Endothelial cell of umbilical vein (primary cell): ENCODE data around the gene ABCF2. TPM values are rescaled to one million over a fixed set of nuclear protein-coding genes. Genes with fewer than 3 reads are reported as not detected.

ENCODE experiments used
- BruUV-seq: library from RNA; stranded (reverse); fragments of 400-500 nt; replicated peaks from 2 replicates; lab custom pipeline; 2021; lab: Mats Ljungman, UMichigan
- CTCF ChIA-PET: fragments of 300-600, 350-600 bp; sonication (Branson Sonifier 250); formaldehyde crosslinking; loops from one replicate; lab custom pipeline; 2021; ENCODE audit warnings: antibody characterized with exemption, inconsistent platforms; lab: Charles Lee
- POLR2A ChIA-PET: fragments of 300-600, 350-600 bp; sonication (Branson Sonifier 250); formaldehyde crosslinking; loops from one replicate; lab custom pipeline; 2021; ENCODE audit warnings: antibody characterized with exemption, inconsistent platforms; lab: Charles Lee
- DNase-seq: peaks from one replicate; pipeline ENCODE4 v3.0.0-alpha.2; 2011; ENCODE audit warnings: low read depth, low spot score
- FAIRE-seq: peaks from 2 replicates; lab custom pipeline; 2011; peaks lifted over from hg19 to GRCh38; lab: Jason Lieb, UNC
- H2AFZ ChIP-seq: 2 replicates; pipeline ENCODE4 v1.6.0; 2012; ENCODE audit warnings: low read depth, low read length, control low read depth, inconsistent platforms
- H3K27ac ChIP-seq: 2 replicates; pipeline ENCODE4 v1.5.1; 2011; ENCODE audit warnings: low read depth, mild to moderate bottlenecking, control low read depth, low read length, moderate library complexity; ENCODE audit not compliant: insufficient read depth
- H3K27me3 ChIP-seq, 2 experiments: 2 replicates each; pipeline versions ENCODE4 v1.6.0 to v1.6.1; 2011; ENCODE audit warnings: low read length in 2 of 2, mixed read lengths in 1 of 2; ENCODE audit not compliant: control insufficient read depth in 2 of 2, insufficient read depth in 2 of 2
- H3K36me3 ChIP-seq, 2 experiments: 2 replicates in 1 of 2; 3 replicates in 1 of 2; pipeline ENCODE4 v1.5.1; 2011; ENCODE audit warnings: low read length in 2 of 2, mild to moderate bottlenecking in 1 of 2, moderate library complexity in 1 of 2; ENCODE audit not compliant: control insufficient read depth in 2 of 2, insufficient read depth in 2 of 2; ENCODE audit errors: extremely low read depth in 1 of 2
- H3K4me1 ChIP-seq: 3 replicates; pipeline ENCODE4 v1.5.1; 2011; ENCODE audit warnings: mild to moderate bottlenecking, low read length; ENCODE audit not compliant: control insufficient read depth, insufficient read depth; ENCODE audit errors: extremely low read depth
- H3K4me2 ChIP-seq: 2 replicates; pipeline ENCODE4 v1.6.1; 2011; ENCODE audit warnings: low read length, control low read depth, mixed read lengths; ENCODE audit not compliant: insufficient read depth
- H3K4me3 ChIP-seq, 3 experiments: fragments of 200-600 bp in 1 of 3; sonication (generic), shearing (Covaris generic) in 1 of 3; replicated peaks in 1 of 3; 2 replicates each; pipeline ENCODE4 v1.5.1; 2011 to 2016; ENCODE audit warnings: control low read depth in 3 of 3, low read length in 3 of 3, mild to moderate bottlenecking in 2 of 3, inconsistent platforms in 1 of 3, low read depth in 1 of 3, moderate library complexity in 1 of 3; ENCODE audit not compliant: insufficient read depth in 1 of 3
- H3K79me2 ChIP-seq: 2 replicates; pipeline ENCODE4 v1.6.0; 2012; ENCODE audit warnings: low read length, inconsistent platforms; ENCODE audit not compliant: control insufficient read depth, insufficient read depth
- H3K9ac ChIP-seq: replicated peaks from 2 replicates; pipeline ENCODE3; 2011; ENCODE audit warnings: low read length, control low read depth; ENCODE audit not compliant: insufficient read depth; ENCODE audit errors: extremely low read depth
- H3K9me1 ChIP-seq: replicated peaks from 3 replicates; pipeline ENCODE4 v1.6.0; 2011; ENCODE audit warnings: mild to moderate bottlenecking, low read length; ENCODE audit not compliant: control insufficient read depth, insufficient read depth; ENCODE audit errors: extremely low read depth
- H3K9me3 ChIP-seq: replicated peaks from 2 replicates; pipeline ENCODE4 v1.5.1; 2012; ENCODE audit warnings: low read length, inconsistent platforms; ENCODE audit not compliant: control insufficient read depth, insufficient read depth
- H4K20me1 ChIP-seq: replicated peaks from 2 replicates; pipeline ENCODE3; 2011; ENCODE audit warnings: mild to moderate bottlenecking, low read length; ENCODE audit not compliant: control insufficient read depth, insufficient read depth; ENCODE audit errors: extremely low read depth
- CTCF ChIP-seq, 2 donors: IDR thresholded peaks; 1 replicate in 1 of 2; 2 replicates in 1 of 2; pipeline ENCODE4 v1.5.1; 2011; ENCODE audit warnings: low read length in 2 of 2, mild to moderate bottlenecking in 2 of 2, moderate library complexity in 2 of 2, control low read depth in 1 of 2, inconsistent platforms in 1 of 2, low read depth in 1 of 2; ENCODE audit not compliant: insufficient read depth in 1 of 2; ENCODE audit errors: extremely low read depth in 1 of 2
- EZH2 ChIP-seq: IDR thresholded peaks from 2 replicates; pipeline ENCODE4 v1.6.1; 2012; ENCODE audit warnings: borderline replicate concordance, low read depth, mild to moderate bottlenecking, moderate library complexity, low read length, inconsistent platforms; ENCODE audit not compliant: severe bottlenecking
- FOS ChIP-seq: IDR thresholded peaks from 2 replicates; pipeline ENCODE4 v1.6.1; 2011; ENCODE audit warnings: mild to moderate bottlenecking, low read length, moderate library complexity, borderline replicate concordance; ENCODE audit not compliant: insufficient read depth
- GATA2 ChIP-seq: IDR thresholded peaks from 2 replicates; pipeline ENCODE4 v1.7.0; 2011; ENCODE audit warnings: low read depth, mild to moderate bottlenecking, moderate library complexity, mixed read lengths, low read length; ENCODE audit not compliant: insufficient read length, insufficient read depth
- JUN ChIP-seq: IDR thresholded peaks from 2 replicates; pipeline ENCODE4 v1.6.1; 2011; ENCODE audit warnings: borderline replicate concordance, low read depth; ENCODE audit not compliant: insufficient read length, insufficient read depth
- MAX ChIP-seq: IDR thresholded peaks from 2 replicates; pipeline ENCODE4 v1.6.1; 2011; ENCODE audit not compliant: insufficient read depth, insufficient read length
- MYC ChIP-seq: IDR thresholded peaks from one replicate; pipeline ENCODE4 v1.6.1; 2011; ENCODE audit warnings: mild to moderate bottlenecking, low read depth, low read length
- POLR2A ChIP-seq: IDR thresholded peaks from 2 replicates; pipeline ENCODE4 v1.6.1; 2012; ENCODE audit warnings: low read depth, mild to moderate bottlenecking, control low read depth, low read length
- POLR2AphosphoS5 ChIP-seq: IDR thresholded peaks from 2 replicates; pipeline ENCODE4 v1.6.1; 2012; ENCODE audit warnings: low read depth, mild to moderate bottlenecking, control low read depth, low read length, moderate library complexity; ENCODE audit not compliant: insufficient read depth
- dilution Hi-C: fragments of 300-500 bp; cut with MboI; formaldehyde crosslinking; loops from one replicate; pipeline ENCODE4 v1.15.0; 2019; ENCODE audit warnings: low sequenced_read_pairs; ENCODE audit not compliant: extremely low pct_ligation_motif_present
- intact Hi-C: fragments of 100-400 bp; cut with micrococcal nuclease; formaldehyde crosslinking; loops from one replicate; pipeline ENCODE4 v1.10.0; 2022
- microRNA counts: library from miRNA; unstranded; fragments of <30 nt; microRNA quantifications from one replicate; lab custom pipeline; 2016
- polyA plus RNA-seq, 4 experiments: library from polyadenylated mRNA; depleted of rRNA in 3 of 4; stranded (reverse) in 3 of 4; unstranded in 1 of 4; fragments of >200 nt; gene quantifications; 2 replicates each; pipeline versions ENCODE4 v1.2.1 to v1.2.3, GENCODE V29; 2011 to 2012; ENCODE audit warnings: missing spikeins in 1 of 4
- total RNA-seq: library from RNA; stranded (reverse); gene quantifications from 2 replicates; pipeline ENCODE4 v1.2.3, GENCODE V29; 2021

ABCF2 gene
- total and polyA plus RNA-seq, 2 donors (not counting 3 experiments of a cell fraction or from before 2014, with no cell fraction given) = 45.3 to 61.6 TPM

- H4K20me1 ChIP-seq = no peaks in the 10 kb centered on the region
- no peak overlapping the region for H3K4me2 ChIP-seq
- no peaks in the 10 kb centered on the region for H3K36me3 ChIP-seq
- BruUV-seq = no TSS peak
- DNase-seq = no peak
- dilution Hi-C loops = no loop called here
- CTCF ChIA-PET = interaction anchor here (1.0 to 1.4 kb wide), 3 partner anchors 19 to 43 kb away, joined by 3 to 5 read pairs (median 4); no protein-coding TSS in a partner anchor
- intact Hi-C loops = no loop called here
- no peaks in the 10 kb centered on the region for H3K79me2 ChIP-seq
- H3K9ac ChIP-seq = no peak overlapping the region
- H3K27ac ChIP-seq = no peak overlapping the region
- peaks cover 6% of the 10 kb centered on the region for H3K4me1 ChIP-seq
- peak overlapping the region in 2 of 3 experiments; percentile 26 to 27 for H3K4me3 ChIP-seq
- FAIRE-seq = no peak
- no peaks in the 10 kb centered on the region for H3K9me1 ChIP-seq
- H2AFZ ChIP-seq = peak overlapping the region; percentile 58
- peaks cover 45 to 67% of the 10 kb centered on the region in 2 experiments for H3K27me3 ChIP-seq
- POLR2A ChIA-PET = no interaction called here
- no peaks in the 10 kb centered on the region for H3K9me3 ChIP-seq
- TF ChIP-seq MAX (no peak), JUN (no peak), FOS (no peak), EZH2 (no peak), CTCF (IDR thresholded peaks at IDR 0.05; ENCODE audit: extremely low read depth in 1 of 2, insufficient read depth in 1 of 2, low read depth in 1 of 2, low read length in 2 of 2) (no peak), GATA2 (no peak), MYC (no peak), POLR2A (no peak), POLR2AphosphoS5 (no peak)
Measured at GRCh38 chr7:151166629-151167196, 60.3 kb downstream of the ABCF2 start.

MicroRNAs within 50 kb of the gene (microRNA counts, 767-probe panel; counts per million panel counts)
- 723 counts per million, percentile 96 among the panel's probes with 10 or more counts for microRNA hsa-miR-671-3p (lab: Ali Mortazavi, UCI)
- microRNA hsa-miR-671-5p (lab: Ali Mortazavi, UCI) = 723 counts per million, percentile 96 among the panel's probes with 10 or more counts

Other genes with a start within 250 kb of the ABCF2 start
- gene KCNH2, start 248.9 kb downstream of the ABCF2 start, total RNA-seq = 0.09 TPM in 1 of 2 replicates, not detected in the other
- 0.03 and 0.10 TPM in 2 replicates for gene KCNH2, start 248.9 kb downstream of the ABCF2 start, polyA plus RNA-seq
- gene NOS3, start 236.2 kb downstream of the ABCF2 start, total RNA-seq = 51.4 and 82.8 TPM in 2 replicates
- 95.1 and 120 TPM in 2 replicates for gene NOS3, start 236.2 kb downstream of the ABCF2 start, polyA plus RNA-seq
- not detected in 2 replicates for gene ATG9B, start 202.7 kb downstream of the ABCF2 start, total RNA-seq
- 0.02 and 0.04 TPM in 2 replicates for gene ATG9B, start 202.7 kb downstream of the ABCF2 start, polyA plus RNA-seq
- 46.3 and 48.5 TPM in 2 replicates for gene ABCB8, start 198.8 kb downstream of the ABCF2 start, total RNA-seq
- gene ABCB8, start 198.8 kb downstream of the ABCF2 start, polyA plus RNA-seq = 38.0 and 43.2 TPM in 2 replicates
- gene ASIC3, start 178.7 kb downstream of the ABCF2 start, total RNA-seq = 0.69 and 1.4 TPM in 2 replicates
- 0.70 and 1.1 TPM in 2 replicates for gene ASIC3, start 178.7 kb downstream of the ABCF2 start, polyA plus RNA-seq
- 16.5 and 17.7 TPM in 2 replicates for gene CDK5, start 169.3 kb downstream of the ABCF2 start, total RNA-seq
- 38.2 and 38.3 TPM in 2 replicates for gene CDK5, start 169.3 kb downstream of the ABCF2 start, polyA plus RNA-seq
- gene SLC4A2, start 167.6 kb downstream of the ABCF2 start, total RNA-seq = 172 and 187 TPM in 2 replicates
- gene SLC4A2, start 167.6 kb downstream of the ABCF2 start, polyA plus RNA-seq = 108 and 120 TPM in 2 replicates
- 71.6 and 73.3 TPM in 2 replicates for gene FASTK, start 146.4 kb downstream of the ABCF2 start, total RNA-seq
- gene FASTK, start 146.4 kb downstream of the ABCF2 start, polyA plus RNA-seq = 113 and 137 TPM in 2 replicates
- 36.7 and 41.3 TPM in 2 replicates for gene TMUB1, start 143.7 kb downstream of the ABCF2 start, total RNA-seq
- gene TMUB1, start 143.7 kb downstream of the ABCF2 start, polyA plus RNA-seq = 45.3 and 66.0 TPM in 2 replicates
- gene AGAP3, start 140.7 kb downstream of the ABCF2 start, total RNA-seq = 171 and 173 TPM in 2 replicates
- gene AGAP3, start 140.7 kb downstream of the ABCF2 start, polyA plus RNA-seq = 174 and 240 TPM in 2 replicates
- not detected in 2 replicates for gene GBX1, start 59.5 kb downstream of the ABCF2 start, total RNA-seq
- not detected in 2 replicates for gene GBX1, start 59.5 kb downstream of the ABCF2 start, polyA plus RNA-seq
- not detected in 2 replicates for gene ASB10, start 40.0 kb downstream of the ABCF2 start, total RNA-seq
- not detected in 2 replicates for gene ASB10, start 40.0 kb downstream of the ABCF2 start, polyA plus RNA-seq
- gene H2BK1, start 16.7 kb downstream of the ABCF2 start, total RNA-seq = not detected in 2 replicates
- not detected in 2 replicates for gene H2BK1, start 16.7 kb downstream of the ABCF2 start, polyA plus RNA-seq
- 73.0 and 75.0 TPM in 2 replicates for gene CHPF2, start 5.3 kb upstream of the ABCF2 start, total RNA-seq
- gene CHPF2, start 5.3 kb upstream of the ABCF2 start, polyA plus RNA-seq = 72.8 and 95.3 TPM in 2 replicates
- 5.9 and 6.1 TPM in 2 replicates for gene SMARCD3, start 21.5 kb upstream of the ABCF2 start, total RNA-seq
- gene SMARCD3, start 21.5 kb upstream of the ABCF2 start, polyA plus RNA-seq = 8.5 and 10.5 TPM in 2 replicates
- gene NUB1, start 114.6 kb upstream of the ABCF2 start, total RNA-seq = 41.4 and 46.2 TPM in 2 replicates
- 27.9 and 28.0 TPM in 2 replicates for gene NUB1, start 114.6 kb upstream of the ABCF2 start, polyA plus RNA-seq
- not detected in 2 replicates for gene WDR86, start 182.8 kb upstream of the ABCF2 start, total RNA-seq
- not detected in 2 replicates for gene WDR86, start 182.8 kb upstream of the ABCF2 start, polyA plus RNA-seq
- gene CRYGN, start 212.9 kb upstream of the ABCF2 start, total RNA-seq = not detected in 2 replicates
- not detected in 2 replicates for gene CRYGN, start 212.9 kb upstream of the ABCF2 start, polyA plus RNA-seq